G401.6 (cell line): ENCODE data around the gene FBN1.

ENCODE experiments used
- FAIRE-seq: peaks from 2 replicates; lab custom pipeline; 2012; peaks lifted over from hg19 to GRCh38; lab: Jason Lieb, UNC

Gene FBN1

DNA sequence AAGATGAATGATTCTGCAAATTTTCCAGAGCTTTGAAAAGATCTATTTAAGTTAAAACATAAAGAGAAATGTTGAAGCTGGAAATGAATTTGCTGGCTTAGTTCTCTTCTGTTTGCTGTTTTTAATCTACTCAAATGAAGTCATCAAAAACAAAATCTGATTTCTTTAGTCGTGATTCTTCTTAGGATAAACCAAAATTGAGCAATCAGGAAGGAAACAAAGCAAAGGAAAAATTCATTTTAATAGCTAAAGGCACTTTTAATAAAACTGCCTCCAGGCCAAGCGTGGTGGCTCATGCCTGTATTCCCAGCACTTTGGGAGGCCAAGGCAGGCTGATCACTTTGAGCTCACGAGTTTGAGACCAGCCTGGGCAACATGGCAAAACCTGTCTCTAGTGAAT lies 223.1 kb downstream of the FBN1 start:
- FAIRE-seq: no peak

DNA sequence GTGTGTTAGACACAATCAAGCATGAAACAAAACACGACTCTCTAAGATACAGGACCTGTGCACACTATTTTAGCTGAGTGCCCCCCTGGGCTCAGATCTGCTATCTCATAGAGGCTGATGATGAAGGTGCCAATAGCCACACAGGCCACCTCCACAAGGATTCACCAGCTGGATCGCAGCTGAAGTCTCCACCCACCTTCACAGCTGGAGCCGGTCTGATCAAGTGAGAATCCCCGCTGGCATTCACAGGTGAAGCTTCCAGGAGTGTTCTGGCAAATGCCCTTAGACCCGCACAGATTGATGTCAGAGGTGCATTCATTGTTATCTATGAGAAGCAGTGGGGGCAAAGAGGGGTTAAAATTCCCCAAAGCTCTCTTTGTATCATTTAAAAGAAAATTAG lies 224.1 kb downstream of the FBN1 start:
- FAIRE-seq: no peak

- no peak for FAIRE-seq
Observed at GRCh38 chr15:48419896-48420295, 225.6 kb downstream of the FBN1 start.

- FAIRE-seq: no peak
Observed at GRCh38 chr15:48418343-48418742, 227.2 kb downstream of the FBN1 start.

DNA sequence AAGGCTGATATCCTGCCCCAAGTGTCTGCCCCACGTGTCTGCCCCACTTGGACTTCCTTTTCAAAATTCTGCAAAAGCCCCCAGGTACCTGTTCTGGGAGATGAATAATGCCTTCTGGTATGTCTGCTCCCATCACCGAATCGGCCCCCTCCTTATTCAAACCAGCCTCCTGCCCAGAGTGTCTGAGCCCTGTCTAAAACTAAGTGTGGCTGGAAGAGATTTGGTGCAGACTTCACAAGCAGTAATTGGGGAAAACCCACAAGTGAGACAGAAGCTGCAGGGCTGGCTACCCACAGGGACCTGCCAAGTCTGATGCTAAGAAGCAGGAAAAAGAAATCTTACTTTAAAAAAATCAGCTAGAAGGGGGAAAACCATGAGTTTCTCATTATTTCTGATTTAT lies 229.2 kb downstream of the FBN1 start:
- FAIRE-seq: no peak

DNA sequence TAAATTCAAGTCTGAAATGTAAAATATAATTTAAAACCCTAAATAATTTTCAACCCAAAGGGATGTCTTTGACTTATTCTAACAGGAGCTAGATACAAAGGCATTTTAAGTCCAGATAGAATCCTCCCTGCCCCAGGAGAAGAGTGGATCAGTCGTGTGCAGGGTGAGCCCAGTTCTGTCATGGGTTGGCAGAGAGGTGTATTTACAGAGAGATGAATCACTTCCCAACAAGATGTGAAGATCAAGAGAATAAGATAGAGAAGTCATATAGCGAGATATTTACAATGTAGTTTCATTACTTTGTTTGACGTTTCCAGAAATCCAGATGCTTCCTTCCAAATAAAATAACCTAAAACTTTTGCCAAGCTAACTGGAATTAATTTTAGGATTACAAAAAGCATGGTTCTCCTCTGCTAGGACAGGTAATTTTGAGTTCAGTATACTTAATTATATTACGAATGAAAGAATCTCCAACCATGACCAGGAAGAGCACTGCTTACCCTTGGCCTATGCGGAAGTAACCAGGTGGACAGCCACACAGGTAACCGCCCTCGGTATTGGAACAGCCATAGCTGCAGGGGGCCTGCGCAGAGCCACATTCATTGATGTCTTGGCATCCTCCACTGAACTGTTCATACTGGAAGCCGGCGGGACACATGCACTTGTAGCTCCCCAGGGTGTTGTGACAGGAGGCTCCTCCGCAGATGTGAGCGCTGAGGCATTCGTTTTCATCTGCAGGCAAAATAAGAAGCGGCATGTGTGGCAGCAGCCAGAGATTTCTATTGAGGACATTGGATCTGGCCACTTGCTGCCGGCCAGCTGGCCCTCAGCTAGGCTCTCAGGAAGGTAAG lies 230.2 kb downstream of the FBN1 start:
- FAIRE-seq: no peak

DNA sequence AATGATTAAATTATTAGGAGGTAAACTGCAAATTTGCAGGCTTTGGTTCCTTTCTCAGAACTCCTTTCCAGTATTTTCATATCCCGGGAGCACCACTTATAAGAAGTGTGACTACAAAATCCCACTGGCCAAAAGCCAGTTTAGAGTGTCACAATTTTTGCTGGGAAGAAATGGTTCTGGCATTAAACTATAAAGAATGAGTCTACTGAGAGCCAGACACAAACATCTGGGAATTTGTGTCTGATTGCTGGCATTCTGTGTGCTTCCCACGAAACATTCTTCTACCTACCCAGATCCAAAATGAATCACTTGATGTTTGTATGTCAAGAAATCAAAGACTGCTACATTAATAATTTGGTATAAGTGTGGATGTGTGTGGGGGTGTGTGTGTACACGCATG lies 231.5 kb downstream of the FBN1 start:
- FAIRE-seq: no peak

- no peak for FAIRE-seq
Observed at GRCh38 chr15:48413304-48413703, 232.2 kb downstream of the FBN1 start.

GRCh38 chr15:48411971-48412591 lies 233.4 kb downstream of the FBN1 start:
- FAIRE-seq: no peak

GRCh38 chr15:48409623-48410022 lies 235.9 kb downstream of the FBN1 start:
- no peak for FAIRE-seq

DNA sequence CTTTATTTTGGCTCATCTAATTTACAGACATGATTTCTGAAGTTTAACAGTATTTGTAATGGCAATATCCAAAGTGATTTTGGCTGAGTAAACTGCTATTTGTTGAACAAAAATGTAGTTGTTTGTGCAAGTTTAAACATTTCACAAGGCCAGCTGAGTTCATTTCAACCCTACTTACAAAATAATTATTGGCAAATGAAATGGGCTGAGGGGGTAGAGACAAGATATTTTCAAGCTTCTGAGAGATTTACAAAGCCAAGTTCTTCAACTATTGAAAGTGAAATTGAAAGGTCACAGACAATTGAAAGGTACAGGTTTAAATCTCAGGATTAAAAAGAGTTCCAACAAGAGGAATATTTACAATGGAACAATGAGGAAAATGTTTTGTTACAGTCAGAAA lies 237.2 kb downstream of the FBN1 start:
- no peak for FAIRE-seq

GRCh38 chr15:48407646-48408045 lies 237.9 kb downstream of the FBN1 start:
- FAIRE-seq: no peak

DNA sequence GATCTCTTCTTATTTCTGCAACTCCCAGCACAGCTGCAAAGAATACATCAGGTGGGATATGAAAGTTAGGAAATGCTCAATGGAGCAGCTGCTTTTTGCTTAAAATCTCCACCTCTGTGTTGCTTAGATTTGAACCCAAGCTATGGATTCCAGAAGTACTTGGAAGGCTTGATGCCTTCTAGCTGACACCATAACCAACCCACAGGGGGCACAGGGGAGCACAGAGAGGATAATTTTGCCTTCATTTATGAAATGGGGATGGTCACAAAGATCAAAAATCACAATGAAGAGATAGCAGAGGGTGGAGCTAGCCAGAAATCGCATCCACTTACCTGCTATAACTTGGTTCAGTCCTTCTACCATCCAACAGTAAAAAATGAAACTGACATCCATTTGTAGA lies 238.6 kb downstream of the FBN1 start:
- FAIRE-seq: no peak

DNA sequence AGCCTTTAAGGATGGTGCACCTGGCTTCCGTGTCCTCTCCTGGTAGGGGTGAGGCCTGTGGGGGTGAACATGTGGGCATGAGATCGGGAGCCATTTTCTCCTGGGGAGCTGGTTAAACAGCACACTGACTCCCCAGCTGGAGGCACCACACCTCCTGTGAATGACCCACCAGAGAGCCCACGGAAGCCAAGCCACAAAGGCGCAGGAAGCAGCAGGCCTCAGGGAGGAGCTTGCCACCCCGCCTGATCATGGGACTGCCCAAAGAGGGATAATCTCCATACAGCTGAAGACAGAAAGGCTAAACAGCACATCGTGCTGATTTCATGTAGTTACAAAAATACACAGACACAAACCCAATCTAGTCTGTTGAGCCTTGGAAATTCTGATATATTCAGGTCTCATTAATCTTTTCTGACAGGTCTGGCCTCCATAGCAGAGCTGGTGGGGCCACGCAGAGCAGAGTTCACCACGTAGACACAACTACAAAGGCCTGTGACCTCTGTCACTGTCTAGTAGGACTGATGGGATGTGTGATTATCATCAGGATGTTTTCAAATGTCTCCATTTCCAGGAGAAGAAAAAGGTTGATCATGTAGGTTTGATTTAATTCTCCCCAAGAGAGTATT lies 239.1 kb downstream of the FBN1 start:
- no peak for FAIRE-seq

DNA sequence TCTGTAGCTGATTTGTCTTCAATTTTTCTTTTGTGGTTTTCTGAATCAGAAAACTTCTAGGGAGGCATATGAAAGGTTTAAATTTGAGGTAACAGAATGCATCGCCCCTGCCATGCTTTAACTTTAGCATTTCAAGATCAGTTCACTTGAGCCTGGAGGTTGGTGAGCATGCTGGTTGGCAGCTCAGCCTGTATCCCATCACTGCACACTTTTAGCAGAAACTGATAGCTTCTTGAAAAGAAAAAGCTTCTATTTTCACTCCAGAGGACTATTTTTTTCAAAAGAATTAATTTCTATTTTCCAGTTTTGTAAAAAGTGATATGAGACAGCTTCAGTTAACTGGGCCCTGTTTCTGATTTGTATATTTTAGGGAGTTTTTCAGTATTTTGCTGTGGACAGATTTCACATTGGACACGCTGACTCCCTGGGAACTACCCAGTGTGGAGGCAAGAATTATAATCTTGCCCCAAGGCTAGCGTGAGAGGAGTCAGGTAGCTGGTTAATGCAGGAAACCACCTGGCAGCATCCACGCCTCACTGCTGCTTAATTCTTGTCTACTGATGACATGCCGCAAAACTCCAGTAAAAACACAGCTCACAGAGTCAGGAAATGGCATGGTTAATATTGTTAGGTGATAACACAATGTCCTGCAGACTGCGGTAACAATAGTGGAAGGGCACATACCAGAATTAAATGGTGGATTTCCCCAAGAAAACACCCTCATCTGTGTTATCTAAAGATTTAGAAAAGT lies 242.9 kb downstream of the FBN1 start:
- FAIRE-seq: no peak

- FAIRE-seq: no peak
Observed at GRCh38 chr15:48400086-48400485, 245.4 kb downstream of the FBN1 start.

DNA sequence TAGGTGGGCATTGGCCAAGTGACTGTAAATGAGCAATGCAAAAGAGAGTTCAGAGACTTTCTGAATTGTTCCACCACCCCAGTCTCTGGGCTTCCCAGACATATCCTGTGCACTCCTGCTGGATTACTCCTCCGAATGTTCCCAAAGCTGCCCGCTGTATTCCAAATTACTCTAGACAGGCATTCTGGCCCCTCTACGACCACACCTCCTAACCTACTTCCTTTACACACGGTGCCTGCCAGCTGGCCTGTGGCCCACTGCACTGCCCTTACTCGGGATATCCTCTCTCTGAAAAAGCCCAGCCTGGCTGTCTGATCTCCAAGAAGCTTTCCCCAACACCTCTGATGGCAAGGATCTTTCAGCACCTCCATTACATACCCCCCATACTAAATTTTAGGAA lies 247.7 kb downstream of the FBN1 start:
- FAIRE-seq: no peak

DNA sequence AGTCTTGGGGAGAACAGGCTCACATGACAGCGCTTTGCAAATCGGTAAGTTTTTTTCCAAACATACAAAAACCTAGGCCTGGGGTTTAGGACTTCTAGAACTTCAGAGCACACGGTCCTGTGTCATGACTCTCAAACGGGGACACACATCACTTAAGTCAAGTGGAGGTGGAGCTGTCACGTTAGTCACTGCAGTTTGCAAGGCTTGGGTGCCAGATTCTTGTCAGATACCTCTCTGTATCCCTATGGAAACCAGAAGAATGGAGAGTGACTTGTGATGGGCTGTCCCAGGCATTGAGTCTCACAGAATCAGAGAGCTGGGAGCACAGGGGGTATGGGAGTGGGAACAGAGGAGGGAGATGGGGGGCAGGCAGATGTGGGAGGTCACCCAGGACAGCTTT lies 249.5 kb downstream of the FBN1 start:
- FAIRE-seq: no peak

- FAIRE-seq: no peak
Observed at GRCh38 chr15:48395521-48396011, 249.9 kb downstream of the FBN1 start.

GRCh38 chr15:48394970-48395369 lies 250.5 kb downstream of the FBN1 start:
- no peak for FAIRE-seq

- FAIRE-seq: no peak
Observed at GRCh38 chr15:48393645-48394506, 251.6 kb downstream of the FBN1 start.

DNA sequence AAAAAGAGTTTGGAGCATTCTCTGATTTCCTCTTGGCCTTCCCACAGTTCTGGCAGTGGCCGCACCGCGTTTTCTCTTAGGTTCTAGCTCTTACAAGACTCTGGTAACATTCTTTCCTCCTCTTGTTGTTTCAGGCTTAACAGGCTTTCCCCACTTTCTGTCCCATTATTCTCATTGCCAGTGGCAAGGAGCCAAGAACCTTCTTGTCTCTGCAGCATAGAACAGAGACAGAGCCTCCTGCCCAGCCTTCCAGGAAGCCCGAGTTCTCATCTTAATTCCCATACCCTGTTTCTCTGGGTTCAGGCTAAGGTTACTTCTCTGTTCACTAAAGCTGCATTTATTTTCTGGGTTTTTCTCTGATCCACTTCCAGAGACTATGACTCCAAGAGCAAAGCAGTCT lies 253.2 kb downstream of the FBN1 start:
- FAIRE-seq: no peak
